ENCODE measurements around the gene LRRC4C.
A peak's percentile ranks its signal among the peaks of the same experiment; 100 is the strongest.

The LRRC4C gene

DNA sequence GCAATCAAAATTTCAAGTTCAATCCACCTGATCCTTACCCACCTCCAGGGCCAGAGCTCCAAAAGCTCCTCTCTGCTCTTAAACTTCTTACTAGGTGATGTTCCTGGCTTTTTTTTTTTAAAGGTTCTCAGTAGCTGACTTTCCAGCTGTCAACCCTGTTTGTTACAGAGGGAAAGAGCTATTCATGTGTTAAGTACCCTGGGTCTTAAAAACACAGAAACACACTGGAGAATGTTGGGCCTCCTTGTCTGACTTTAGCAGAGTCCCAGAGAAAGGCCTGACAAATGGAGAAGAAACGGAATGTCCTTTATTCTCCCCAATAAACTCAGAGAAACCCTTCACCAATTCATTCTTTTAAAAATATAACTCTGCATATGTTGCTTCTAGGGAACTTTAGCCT lies 3.2 kb downstream of the LRRC4C start:
- Mint-ChIP-seq H3K27ac (no peak overlapping the region), H3K4me1 (ENCODE audit: low read depth in 2 of 2) (no peaks in the 10 kb centered on the region), H3K27me3 (peaks cover 0 to 10% of the 10 kb centered on the region in 2 donors), H3K36me3 (ENCODE audit: insufficient read depth) (no peaks in the 10 kb centered on the region), H3K4me3 (no peak overlapping the region), H3K9me3 (peaks cover 4 to 15% of the 10 kb centered on the region in 2 donors)
- ATAC-seq (replicated peaks): no peak
- DNase-seq: no peak

DNA sequence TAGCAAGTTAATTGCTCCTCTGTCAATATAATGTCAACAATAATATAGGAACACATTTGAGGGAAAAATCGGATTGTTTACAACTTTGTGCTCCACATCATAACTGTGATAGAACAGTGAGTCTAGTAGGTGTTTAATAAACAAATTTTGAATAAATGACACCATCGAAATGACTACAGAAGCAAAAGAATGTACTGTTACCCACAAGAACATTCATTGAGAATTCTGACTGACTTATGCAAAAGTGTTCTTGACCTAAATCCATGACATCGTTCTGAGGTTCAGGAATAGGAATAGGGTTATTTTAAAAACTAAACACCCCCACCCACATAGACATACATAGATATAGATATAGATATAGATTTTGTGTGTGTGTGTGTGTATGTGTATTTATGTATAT lies 8.4 kb downstream of the LRRC4C start:
- DNase-seq (no peak), ATAC-seq (replicated peaks) (no peak)
- Mint-ChIP-seq H3K27ac (peak overlapping the region in 1 of 2 donors; percentile 9), H3K36me3 (ENCODE audit: insufficient read depth) (no peaks in the 10 kb centered on the region), H3K9me3 (peaks cover 5 to 14% of the 10 kb centered on the region in 2 donors), H3K4me3 (no peak overlapping the region), H3K4me1 (ENCODE audit: low read depth in 2 of 2) (no peaks in the 10 kb centered on the region), H3K27me3 (no peaks in the 10 kb centered on the region)

DNA sequence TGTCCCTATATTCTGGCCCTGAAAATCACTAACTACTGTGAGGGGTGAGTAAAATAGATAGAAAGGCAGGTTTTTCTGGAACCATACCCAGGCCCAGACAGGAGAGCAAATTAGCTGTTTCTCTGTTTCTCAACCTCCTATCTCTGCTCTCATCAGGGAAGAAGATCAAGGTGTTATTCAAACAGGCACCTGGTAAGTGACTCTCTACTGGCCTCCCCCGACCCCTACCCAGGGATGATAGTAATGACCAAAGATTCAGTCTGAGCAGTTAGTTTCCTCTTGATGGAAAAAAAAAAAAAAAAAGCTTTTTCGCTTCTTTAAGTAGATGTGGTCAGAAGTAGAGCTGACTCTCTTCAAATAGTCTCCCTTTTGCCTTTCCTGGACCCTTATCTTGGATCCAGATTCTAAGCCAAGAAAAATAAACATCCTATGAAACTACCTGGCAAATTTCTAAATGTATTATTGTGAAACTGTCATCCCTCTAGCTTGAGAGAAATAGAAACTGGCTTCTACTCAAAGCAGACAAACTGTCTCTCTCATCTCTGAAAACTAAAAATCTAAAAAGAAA lies 9.9 kb downstream of the LRRC4C start:
- Mint-ChIP-seq H3K27ac (no peak overlapping the region), H3K4me3 (no peak overlapping the region), H3K4me1 (ENCODE audit: low read depth in 2 of 2) (no peaks in the 10 kb centered on the region), H3K36me3 (ENCODE audit: insufficient read depth) (no peaks in the 10 kb centered on the region), H3K27me3 (no peaks in the 10 kb centered on the region), H3K9me3 (peaks cover 5 to 14% of the 10 kb centered on the region in 2 donors)
- ATAC-seq (replicated peaks) (no peak), DNase-seq (no peak)

DNA sequence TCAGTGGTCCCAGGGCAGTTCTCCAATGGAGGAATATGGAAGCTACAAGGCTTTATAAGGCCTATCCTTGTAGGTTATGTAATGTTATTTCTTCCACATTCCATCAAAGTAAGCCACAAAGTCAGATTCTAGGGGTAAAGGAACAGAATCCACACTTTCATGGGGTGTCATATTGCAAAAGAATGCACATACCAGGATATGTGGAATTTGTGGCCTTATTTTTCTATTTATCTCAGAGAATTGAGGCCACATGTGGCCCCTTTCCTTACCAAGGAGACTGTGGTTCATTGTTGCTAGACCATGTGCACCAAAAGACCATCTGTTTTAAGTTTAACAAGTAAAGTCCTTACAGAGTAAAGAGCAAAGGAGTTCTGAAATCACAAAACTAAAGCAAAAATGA lies 12.9 kb downstream of the LRRC4C start:
- H3K4me3 Mint-ChIP-seq: no peak overlapping the region
- ATAC-seq (replicated peaks) (no peak), DNase-seq (no peak)
- no peaks in the 10 kb centered on the region for H3K4me1 Mint-ChIP-seq (ENCODE audit: low read depth in 2 of 2)
- no peak overlapping the region for H3K27ac Mint-ChIP-seq
- H3K27me3 Mint-ChIP-seq: no peaks in the 10 kb centered on the region
- H3K9me3 Mint-ChIP-seq: peaks cover 5 to 13% of the 10 kb centered on the region in 2 donors
- H3K36me3 Mint-ChIP-seq (ENCODE audit: insufficient read depth): no peaks in the 10 kb centered on the region

DNA sequence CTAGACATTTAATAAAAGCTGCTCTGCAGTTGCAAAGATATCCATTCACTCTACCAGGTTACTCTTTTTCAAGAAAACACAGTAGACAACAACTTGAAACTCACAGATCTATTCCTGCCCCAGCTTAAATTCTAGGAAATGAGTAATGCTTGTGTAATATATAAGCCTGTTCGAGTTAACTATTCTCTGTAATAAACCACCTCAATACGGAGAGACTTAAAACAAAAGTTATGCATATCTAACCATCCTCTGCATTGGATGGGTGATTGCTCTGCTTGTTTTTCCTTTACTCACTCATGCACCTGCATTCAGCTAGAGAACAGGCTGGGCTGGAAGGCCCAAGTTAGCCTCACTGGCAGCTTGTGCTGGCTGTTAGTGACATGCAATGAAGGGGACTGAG lies 13.3 kb downstream of the LRRC4C start:
- no peaks in the 10 kb centered on the region for H3K36me3 Mint-ChIP-seq (ENCODE audit: insufficient read depth)
- DNase-seq: no peak

DNA sequence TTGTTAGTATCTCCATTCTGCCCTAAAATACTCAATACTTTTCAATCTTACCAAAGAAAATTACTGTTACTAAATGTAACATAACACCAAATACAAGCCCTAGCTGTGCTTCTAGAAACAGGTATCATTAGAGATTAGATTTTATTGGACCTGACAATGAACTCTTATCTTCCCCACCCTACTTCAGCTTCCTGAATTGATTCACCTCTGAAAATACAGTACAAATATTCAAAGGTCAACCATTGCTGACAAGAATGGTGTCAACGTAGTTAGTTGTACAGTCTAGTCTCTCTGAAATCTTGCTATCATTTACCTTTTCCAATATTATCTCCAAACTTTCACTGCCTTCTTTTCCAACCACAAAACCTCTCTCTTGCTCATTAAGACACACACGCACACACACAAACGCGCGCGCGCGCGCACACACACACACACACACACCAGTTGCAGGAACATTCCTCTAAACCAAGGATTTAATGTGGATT lies 22.4 kb downstream of the LRRC4C start:
- ATAC-seq (replicated peaks): no peak
- no peak overlapping the region for H3K4me3 Mint-ChIP-seq

More for the DNA sequence above, 13.3 kb downstream of the LRRC4C start:
- Mint-ChIP-seq H3K4me3 (no peak overlapping the region), H3K9me3 (peaks cover 3 to 9% of the 10 kb centered on the region in 2 donors), H3K27me3 (no peaks in the 10 kb centered on the region), H3K4me1 (ENCODE audit: low read depth in 2 of 2) (no peaks in the 10 kb centered on the region), H3K27ac (no peak overlapping the region)
- no peak for ATAC-seq (replicated peaks)

DNA sequence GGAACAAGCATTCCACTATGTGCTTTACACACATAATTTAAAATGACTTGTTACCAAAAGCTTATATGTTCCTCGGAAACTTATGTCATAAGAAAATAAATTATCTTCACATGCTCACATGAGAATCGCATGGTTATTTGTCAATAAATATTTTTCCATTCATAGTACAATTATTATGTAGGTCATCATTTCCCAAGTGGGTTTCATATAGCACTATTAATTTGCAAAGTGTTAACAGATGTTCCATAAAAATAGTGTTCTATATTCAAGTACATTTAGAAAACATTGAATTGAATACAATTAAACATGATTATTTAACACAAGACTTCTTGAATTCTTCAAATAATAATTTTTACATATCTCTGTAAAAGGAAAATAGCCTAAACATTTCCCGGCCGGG lies 23.9 kb downstream of the LRRC4C start:
- Mint-ChIP-seq H3K4me3 (no peak overlapping the region), H3K4me1 (ENCODE audit: low read depth in 2 of 2) (no peaks in the 10 kb centered on the region), H3K27me3 (no peaks in the 10 kb centered on the region)

More for the DNA sequence above, 22.4 kb downstream of the LRRC4C start:
- Mint-ChIP-seq H3K4me1 (ENCODE audit: low read depth in 2 of 2) (no peaks in the 10 kb centered on the region), H3K36me3 (ENCODE audit: insufficient read depth) (no peaks in the 10 kb centered on the region), H3K27ac (no peak overlapping the region), H3K9me3 (peaks cover 7 to 10% of the 10 kb centered on the region in 2 donors), H3K27me3 (no peaks in the 10 kb centered on the region)
- no peak for DNase-seq

DNA sequence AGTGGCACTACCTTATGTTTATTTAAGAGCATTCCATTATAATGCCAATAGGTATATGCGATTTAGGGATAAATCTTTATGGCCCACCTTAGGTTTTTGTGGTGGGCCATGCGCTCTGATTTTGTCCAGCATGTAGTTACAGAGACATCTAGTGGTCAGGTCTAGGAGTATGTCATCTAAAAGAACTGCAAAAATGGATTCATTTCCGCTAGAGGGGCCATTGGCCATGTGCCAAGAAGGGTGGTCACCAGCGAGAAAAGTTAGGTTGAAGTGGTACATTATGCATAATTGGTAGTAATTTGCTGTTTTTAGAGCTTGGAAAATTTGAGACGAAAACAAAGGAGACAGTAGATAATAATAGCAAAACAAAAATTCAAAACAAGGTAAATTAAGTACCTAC lies 27.7 kb downstream of the LRRC4C start:
- no peak overlapping the region for H3K4me3 Mint-ChIP-seq
- H3K36me3 Mint-ChIP-seq (ENCODE audit: insufficient read depth): no peaks in the 10 kb centered on the region
- DNase-seq: no peak
- no peak overlapping the region for H3K27ac Mint-ChIP-seq
- H3K9me3 Mint-ChIP-seq: peaks cover 6 to 31% of the 10 kb centered on the region in 2 donors
- H3K4me1 Mint-ChIP-seq (ENCODE audit: low read depth in 2 of 2): no peaks in the 10 kb centered on the region
- no peaks in the 10 kb centered on the region for H3K27me3 Mint-ChIP-seq
- ATAC-seq (replicated peaks): no peak

More for the DNA sequence above, 23.9 kb downstream of the LRRC4C start:
- Mint-ChIP-seq H3K36me3 (ENCODE audit: insufficient read depth) (no peaks in the 10 kb centered on the region), H3K9me3 (peaks cover 5 to 10% of the 10 kb centered on the region in 2 donors), H3K27ac (no peak overlapping the region)
- ATAC-seq (replicated peaks): no peak
- no peak for DNase-seq

DNA sequence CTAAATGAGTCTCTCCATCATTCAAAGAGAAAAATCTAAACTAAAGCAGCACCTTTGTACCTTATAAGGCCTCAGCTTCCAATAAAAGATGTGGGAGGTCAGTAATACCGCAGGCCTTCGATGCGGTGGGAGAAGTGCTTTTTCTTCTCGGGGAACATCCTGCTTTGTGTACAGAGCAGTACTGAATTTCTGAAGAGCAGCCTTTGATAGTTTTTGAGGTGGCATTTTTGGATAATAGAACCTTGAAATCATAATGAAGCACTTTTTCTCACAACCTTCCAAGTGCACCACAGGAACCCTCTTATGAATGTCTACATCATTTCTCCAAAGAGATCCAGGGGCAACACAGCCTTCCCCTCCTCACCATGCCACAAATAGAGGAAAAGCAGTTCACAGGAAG lies 39.6 kb downstream of the LRRC4C start:
- H3K4me1 Mint-ChIP-seq (ENCODE audit: low read depth in 2 of 2): no peaks in the 10 kb centered on the region
- no peak overlapping the region for H3K4me3 Mint-ChIP-seq

DNA sequence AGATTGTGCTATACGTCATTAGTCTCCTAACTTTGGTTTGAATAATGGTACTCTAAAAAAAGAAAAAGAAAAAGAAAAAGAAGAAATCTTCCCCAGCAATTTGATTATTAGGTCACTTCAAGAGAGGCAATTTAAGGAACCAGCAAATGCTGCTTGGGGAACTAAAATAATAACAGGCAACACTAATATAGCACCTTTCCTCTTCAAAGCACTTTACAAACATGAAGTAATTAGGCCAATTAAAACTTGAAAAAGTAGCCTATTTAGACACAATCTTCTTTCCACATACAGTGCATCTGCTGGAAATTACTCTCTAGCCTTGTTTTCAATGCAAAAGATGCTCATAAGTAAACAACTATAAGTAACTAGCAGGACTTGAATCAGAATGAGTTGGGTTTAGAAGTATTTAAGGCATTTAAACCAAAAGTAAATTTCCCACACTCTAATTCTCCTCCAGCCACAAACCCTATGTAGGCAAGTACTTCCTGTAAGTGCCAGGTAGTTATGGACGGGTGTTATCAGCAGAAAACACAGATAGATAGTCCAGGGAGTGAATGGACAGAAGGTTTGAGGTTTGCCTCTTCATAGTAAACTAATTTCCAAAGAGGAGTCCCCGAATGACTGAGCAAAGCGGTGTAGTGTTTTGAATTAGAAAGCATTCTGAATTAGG lies 44.5 kb downstream of the LRRC4C start:
- Mint-ChIP-seq H3K27me3 (no peaks in the 10 kb centered on the region), H3K27ac (no peak overlapping the region)

More for the DNA sequence above, 39.6 kb downstream of the LRRC4C start:
- H3K27ac Mint-ChIP-seq: no peak overlapping the region
- no peaks in the 10 kb centered on the region for H3K27me3 Mint-ChIP-seq
- ATAC-seq (replicated peaks) (no peak), DNase-seq (no peak)
- no peaks in the 10 kb centered on the region for H3K36me3 Mint-ChIP-seq (ENCODE audit: insufficient read depth)
- H3K9me3 Mint-ChIP-seq: peaks cover 9 to 11% of the 10 kb centered on the region in 2 donors

DNA sequence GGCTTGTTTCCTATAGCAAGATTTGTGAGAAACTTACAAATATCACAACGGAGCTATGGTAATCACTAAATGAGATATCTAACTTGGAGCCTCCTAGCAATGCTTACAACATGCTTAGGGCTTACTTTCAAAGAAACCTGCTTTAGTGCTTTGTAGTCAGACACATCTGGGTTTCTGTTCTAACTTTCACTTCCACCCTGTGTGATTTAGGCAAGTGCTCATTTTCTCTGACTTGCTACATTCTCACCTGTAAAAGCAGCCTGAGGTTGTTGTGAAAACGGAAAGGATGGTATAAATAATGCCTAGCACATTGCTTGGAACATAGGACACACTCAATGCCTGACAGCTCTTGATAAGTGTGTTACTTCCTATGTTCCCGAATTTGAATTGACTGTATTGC lies 45.6 kb downstream of the LRRC4C start:
- Mint-ChIP-seq H3K4me3 (no peak overlapping the region), H3K9me3 (peaks cover 8 to 16% of the 10 kb centered on the region in 2 donors), H3K36me3 (ENCODE audit: insufficient read depth) (no peaks in the 10 kb centered on the region), H3K27ac (no peak overlapping the region), H3K27me3 (no peaks in the 10 kb centered on the region), H3K4me1 (ENCODE audit: low read depth in 2 of 2) (no peaks in the 10 kb centered on the region)
- no peak for ATAC-seq (replicated peaks)
- no peak for DNase-seq

More for the DNA sequence above, 44.5 kb downstream of the LRRC4C start:
- peaks cover 8 to 16% of the 10 kb centered on the region in 2 donors for H3K9me3 Mint-ChIP-seq
- no peaks in the 10 kb centered on the region for H3K36me3 Mint-ChIP-seq (ENCODE audit: insufficient read depth)
- no peaks in the 10 kb centered on the region for H3K4me1 Mint-ChIP-seq (ENCODE audit: low read depth in 2 of 2)
- no peak overlapping the region for H3K4me3 Mint-ChIP-seq
- ATAC-seq (replicated peaks): no peak
- no peak for DNase-seq

DNA sequence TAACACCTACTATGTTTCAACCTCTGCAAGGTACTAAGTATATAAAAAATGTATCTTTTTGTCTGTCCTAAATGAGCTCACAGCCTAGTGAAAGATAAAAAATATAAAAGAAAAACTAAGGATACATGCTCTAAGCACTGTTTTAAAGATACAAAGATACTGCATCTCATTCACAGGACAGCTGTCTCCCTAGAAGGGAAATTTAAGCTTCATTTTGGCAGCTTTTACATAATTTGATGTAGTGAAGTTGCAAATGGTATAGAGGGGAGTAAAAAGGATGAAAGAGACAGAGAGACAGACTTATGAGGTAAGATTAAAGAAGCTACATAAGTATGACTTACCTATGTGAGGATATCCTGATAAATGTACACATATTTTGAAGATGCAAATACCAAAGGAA lies 53.6 kb downstream of the LRRC4C start:
- Mint-ChIP-seq H3K27me3 (no peaks in the 10 kb centered on the region), H3K4me1 (ENCODE audit: low read depth in 2 of 2) (no peaks in the 10 kb centered on the region), H3K27ac (no peak overlapping the region), H3K9me3 (peaks cover 8 to 22% of the 10 kb centered on the region in 2 donors), H3K4me3 (no peak overlapping the region), H3K36me3 (ENCODE audit: insufficient read depth) (no peaks in the 10 kb centered on the region)
- no peak for ATAC-seq (replicated peaks)
- no peak for DNase-seq

DNA sequence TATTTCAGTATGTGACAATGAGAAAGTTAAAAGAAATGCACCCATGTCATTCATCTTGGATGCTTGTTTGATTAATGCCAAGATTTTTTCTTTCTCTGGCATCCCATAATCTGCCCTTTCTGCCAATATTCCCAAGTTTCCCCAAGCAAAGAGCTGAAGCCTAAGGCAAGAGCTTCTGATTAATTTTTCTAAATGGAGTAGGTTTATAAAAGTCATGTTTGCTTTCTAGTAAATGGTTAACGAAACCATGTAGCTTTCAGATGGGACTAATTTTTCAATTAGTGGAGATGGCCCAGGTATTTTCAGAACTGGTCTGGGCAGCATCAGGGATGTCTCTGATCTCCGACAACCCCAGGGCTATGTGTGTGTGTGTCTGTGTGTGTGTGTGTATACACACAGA lies 55.3 kb downstream of the LRRC4C start:
- peaks cover 8 to 28% of the 10 kb centered on the region in 2 donors for H3K9me3 Mint-ChIP-seq

DNA sequence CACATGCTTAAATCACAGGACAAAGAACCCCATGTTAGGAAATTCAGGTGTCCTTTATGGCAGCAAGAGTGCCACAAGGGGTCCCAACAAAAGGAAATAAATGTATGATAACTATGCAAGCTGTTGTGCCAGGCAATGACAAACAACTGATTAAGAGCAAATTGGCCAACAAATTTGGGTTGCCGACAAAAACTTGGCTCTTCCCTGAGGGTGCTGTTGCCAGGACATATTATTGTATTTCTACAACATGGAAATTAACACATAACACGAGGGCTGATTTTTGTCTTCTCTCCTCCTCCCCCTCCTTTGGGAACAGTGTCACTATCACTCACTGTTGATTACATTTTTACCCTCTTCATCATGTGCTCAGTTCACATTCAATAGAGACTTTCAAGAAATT lies 56.0 kb downstream of the LRRC4C start:
- Mint-ChIP-seq H3K27me3 (no peaks in the 10 kb centered on the region), H3K4me3 (no peak overlapping the region), H3K27ac (no peak overlapping the region), H3K36me3 (ENCODE audit: insufficient read depth) (no peaks in the 10 kb centered on the region), H3K9me3 (peaks cover 8 to 31% of the 10 kb centered on the region in 2 donors), H3K4me1 (ENCODE audit: low read depth in 2 of 2) (no peaks in the 10 kb centered on the region)
- DNase-seq (no peak), ATAC-seq (replicated peaks) (no peak)

More for the DNA sequence above, 55.3 kb downstream of the LRRC4C start:
- no peak overlapping the region for H3K27ac Mint-ChIP-seq
- H3K4me1 Mint-ChIP-seq (ENCODE audit: low read depth in 2 of 2): no peaks in the 10 kb centered on the region
- H3K36me3 Mint-ChIP-seq (ENCODE audit: insufficient read depth): no peaks in the 10 kb centered on the region
- ATAC-seq (replicated peaks) (no peak), DNase-seq (no peak)
- no peaks in the 10 kb centered on the region for H3K27me3 Mint-ChIP-seq
- H3K4me3 Mint-ChIP-seq: no peak overlapping the region
